Measurements from ENCODE around the gene RNU6-9.
"Not testable (repeated sequence)": the region's sequence is repeated elsewhere in the genome, so short reads cannot be mapped to it uniquely, and the experiment has no call there.

RNU6-9 gene

DNA sequence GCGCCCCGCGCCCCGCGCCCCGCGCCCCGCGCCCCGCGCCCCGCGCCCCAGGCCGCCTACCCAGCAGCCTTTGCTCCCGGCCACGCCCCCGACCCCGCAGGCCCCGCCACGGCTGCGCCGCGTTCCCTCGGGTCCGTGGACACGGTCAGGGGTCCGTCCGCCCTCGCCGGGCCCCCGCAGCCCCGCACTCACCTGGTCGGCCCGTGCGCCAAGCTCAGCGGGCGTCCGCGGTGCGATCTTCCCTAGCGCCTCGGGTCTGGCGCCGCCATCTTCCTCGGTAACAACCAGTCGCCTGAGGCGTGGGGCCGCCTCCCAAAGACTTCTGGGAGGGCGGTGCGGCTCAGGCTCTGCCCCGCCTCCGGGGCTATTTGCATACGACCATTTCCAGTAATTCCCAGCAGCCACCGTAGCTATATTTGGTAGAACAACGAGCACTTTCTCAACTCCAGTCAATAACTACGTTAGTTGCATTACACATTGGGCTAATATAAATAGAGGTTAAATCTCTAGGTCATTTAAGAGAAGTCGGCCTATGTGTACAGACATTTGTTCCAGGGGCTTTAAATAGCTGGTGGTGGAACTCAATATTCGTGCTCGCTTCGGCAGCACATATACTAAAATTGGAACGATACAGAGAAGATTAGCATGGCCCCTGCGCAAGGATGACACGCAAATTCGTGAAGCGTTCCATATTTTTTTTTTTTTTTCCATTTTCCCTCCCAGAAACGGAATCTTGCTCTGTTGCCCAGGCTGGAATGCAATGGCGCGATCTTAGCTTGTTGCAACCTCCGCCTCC, at the start of gene RNU6-9, which contains the start of gene MED16:
TSS of gene RNU6-9 (plus strand) at position 591 of the 796 bp plus-strand sequence.
TSS of gene MED16 (minus strand) at position 294 of the 796 bp plus-strand sequence. CDS start 2,056 bp downstream, outside the sequence.
- DNase-seq (ENCODE audit: low read depth) = peak; percentile 92

DNA sequence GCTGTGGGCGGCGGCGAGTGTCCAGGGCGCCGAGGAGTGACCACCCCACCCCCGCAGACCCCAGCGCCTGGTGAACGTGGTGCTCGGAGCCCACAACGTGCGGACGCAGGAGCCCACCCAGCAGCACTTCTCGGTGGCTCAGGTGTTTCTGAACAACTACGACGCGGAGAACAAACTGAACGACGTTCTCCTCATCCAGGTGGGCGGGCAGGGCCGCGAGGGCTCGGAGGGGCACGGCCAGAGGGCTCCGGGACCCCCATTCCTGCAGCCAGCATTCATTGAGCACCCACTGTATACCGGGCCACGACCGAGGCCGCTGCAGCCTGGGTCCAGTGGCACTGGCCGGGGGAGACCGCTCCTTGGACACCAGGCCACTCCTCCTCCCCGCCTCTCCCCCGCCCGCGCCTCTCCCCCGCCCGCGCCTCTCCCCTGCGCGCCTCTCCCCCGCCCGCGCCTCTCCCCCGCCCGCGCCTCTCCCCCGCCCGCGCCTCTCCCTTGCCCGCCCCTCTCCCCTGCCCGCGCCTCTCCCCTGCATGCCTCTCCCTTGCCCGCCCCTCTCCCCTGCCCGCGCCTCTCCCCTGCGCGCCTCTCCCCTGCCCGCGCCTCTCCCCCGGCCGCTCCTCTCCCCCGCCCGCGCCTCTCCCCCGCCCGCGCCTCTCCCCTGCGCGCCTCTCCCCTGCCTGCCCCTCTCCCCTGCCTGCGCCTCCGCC, 49.3 kb upstream of the RNU6-9 start:
- no peak for DNase-seq (ENCODE audit: low read depth)

DNA sequence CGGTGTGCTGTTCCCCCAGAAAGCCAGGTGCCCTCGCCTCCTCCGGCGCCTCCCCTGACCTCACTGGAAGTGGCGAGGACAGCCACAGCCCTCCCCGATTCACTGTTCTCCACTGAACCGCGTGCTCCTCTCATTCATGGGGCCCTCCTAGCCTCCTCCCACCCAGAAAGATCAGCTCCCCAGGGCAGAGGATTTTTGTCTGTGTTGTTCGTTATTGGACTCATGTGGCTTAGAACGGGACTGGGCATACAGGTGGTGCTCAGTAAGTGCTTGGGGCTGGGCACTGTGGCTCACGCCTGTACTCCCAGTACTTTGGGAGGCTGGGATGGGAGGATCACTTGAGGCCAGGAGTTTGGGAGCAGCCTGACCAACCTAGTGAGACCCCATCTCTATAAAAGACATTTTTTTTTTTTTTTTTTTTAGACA, 48.7 kb upstream of the RNU6-9 start:
- DNase-seq (ENCODE audit: low read depth) = no peak

DNA sequence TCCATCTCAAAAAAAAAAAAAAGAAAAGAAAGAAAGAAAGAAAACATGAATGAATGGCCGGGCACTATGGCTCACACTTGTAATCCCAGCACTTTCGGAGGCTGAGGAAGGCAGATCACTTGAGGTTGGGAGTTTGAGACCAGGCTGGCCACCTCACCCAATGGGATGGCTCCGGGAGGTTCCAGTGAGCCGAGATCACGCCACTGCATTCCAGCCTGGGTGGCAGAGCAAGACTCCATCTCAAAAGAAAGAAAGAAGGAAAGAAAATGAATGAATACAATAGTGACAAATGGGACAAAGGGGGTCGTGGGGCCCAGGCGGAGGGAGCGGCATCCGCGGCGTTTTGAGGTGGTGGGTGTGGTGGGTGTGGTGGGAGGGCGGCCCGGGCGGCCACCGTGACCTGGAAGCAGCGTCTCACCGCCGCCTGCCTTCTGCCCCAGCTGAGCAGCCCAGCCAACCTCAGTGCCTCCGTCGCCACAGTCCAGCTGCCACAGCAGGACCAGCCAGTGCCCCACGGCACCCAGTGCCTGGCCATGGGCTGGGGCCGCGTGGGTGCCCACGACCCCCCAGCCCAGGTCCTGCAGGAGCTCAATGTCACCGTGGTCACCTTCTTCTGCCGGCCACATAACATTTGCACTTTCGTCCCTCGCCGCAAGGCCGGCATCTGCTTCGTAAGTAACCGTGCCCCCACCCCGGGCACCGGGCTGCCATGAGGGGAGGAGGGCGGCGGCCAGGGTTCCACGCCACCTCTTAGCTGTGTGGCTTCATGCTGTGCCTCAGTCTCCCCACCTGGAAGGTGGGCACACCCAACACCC, 47.4 kb upstream of the RNU6-9 start:
- DNase-seq (ENCODE audit: low read depth) = no peak

DNA sequence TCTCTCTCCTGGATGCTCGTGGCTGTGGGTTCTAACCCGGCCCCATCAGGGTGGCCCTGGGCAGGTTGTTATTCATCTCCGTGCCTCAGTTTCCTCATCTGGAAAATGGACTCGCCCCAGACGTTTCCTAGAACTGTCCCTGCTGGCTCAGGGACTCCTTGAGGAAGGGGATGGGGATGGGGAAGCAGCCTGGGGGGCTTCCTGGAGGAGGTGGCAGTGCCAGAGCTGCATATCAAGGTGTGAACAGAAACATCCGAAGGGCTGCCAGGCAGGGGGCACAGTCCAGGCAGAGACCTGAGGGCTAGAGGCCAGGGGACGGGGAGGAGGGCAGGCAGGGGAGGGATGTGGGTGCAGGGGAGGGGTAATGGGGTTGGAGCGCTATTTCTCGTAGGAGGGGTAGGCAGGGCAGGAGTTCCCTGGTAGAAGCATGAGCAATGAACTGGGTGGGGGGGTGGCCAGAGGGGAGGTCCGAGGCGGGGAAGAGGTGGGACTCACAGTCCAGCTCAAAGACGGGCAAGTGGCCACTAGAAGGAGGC, 44.8 kb upstream of the RNU6-9 start:
- DNase-seq (ENCODE audit: low read depth) = no peak

DNA sequence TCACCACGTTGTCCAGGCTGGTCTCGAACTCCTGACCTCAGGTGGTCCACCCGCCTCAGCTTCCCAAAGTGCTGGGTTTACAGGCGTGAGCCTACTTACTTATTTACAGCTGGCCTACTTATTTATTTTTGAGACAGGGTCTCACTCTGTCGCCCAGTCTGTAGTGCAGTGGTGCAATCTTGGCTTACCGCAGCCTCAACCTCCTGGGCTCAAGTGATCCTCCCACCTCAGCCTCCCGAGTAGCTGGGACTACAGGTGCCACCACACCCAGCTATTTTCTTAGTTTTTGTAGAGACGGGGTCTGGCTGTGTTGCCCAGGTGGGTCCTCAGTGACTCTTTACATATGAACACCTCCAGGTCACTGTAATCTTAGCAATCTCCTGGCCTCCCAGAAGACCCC, 44.1 kb upstream of the RNU6-9 start:
- DNase-seq (ENCODE audit: low read depth) = not testable (repeated sequence)

DNA sequence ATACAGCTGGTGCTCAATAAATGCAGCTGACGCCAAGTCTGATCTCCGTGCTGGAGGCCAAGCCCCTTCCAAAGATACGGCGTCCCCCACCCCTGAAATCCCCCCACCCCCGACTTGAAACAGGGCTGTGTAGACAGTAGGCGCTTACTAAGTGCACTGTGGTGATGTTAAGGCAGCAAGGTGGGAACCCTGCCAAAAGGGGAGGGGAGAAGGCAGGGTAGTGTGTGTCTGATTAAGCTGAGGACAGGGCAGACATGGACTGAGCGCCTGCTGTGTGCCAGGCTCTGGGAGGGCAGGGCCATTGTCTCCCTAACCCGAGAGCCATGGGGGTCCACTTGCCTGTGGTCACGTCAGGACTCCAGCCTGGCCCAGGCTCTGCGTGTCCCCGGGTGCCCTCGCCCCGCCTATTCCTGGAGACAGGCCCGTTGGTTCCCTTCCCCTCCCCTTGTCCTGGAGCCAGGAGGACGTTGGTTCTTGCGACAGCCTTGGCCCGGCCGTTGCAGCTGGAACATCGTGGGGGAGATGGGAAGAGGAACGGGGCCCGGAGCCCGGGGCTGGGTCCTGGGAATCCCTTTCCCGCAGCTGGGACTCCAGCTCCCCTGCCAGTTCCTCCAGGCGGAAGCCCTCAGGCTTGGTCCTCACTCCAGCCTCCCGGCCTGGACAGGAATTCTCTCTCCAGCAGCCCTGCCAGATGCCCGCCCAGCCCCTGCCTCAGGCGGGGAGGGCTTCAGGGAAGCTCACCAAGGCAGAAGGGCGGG, 42.9 kb upstream of the RNU6-9 start:
- peak; percentile 99 for DNase-seq (ENCODE audit: low read depth)

DNA sequence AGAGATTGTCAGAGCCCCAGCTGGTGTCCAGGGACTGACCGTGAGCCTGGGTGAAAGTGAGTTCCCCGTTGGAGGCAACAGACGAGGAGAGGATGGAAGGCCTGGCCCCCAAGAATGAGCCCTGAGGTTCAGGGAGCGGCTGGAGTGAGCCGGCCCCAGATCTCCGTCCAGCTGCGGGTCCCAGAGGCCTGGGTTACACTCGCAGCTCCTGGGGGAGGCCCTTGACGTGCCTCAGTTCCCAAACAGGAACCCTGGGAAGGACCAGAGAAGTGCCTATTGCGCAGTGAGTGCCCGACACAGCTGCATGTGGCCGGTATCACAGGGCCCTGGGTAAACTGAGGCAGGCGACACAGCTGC, 42.3 kb upstream of the RNU6-9 start:
- no peak for DNase-seq (ENCODE audit: low read depth)

DNA sequence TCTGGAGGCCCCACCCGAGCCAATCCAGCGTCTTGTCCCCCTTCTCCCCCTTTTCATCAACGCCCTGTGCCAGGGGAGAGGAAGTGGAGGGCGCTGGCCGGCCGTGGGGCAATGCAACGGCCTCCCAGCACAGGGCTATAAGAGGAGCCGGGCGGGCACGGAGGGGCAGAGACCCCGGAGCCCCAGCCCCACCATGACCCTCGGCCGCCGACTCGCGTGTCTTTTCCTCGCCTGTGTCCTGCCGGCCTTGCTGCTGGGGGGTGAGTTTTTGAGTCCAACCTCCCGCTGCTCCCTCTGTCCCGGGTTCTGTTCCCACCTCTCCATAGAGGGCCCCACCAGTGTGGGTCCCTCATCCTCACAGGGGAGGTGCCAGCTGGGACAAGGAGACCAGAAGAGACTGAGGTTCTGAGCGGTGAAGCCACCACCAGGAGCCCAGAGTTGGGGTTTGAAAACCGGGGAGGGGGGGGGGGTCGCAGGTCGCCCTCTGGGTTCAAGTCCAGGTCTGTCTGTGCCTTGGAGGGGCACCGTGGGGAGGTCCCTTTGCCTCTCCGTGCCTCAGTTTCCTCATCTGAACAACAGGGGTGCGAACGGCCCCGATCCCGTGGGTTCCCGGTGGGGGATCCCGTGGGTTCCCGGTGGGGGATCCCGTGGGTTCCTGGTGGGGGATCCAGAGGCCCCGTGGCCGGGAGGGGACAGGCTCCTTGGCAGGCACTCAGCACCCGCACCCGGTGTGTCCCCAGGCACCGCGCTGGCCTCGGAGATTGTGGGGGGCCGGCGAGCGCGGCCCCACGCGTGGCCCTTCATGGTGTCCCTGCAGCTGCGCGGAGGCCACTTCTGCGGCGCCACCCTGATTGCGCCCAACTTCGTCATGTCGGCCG, 40.9 kb upstream of the RNU6-9 start, which contains the start of gene ELANE:
TSS of gene ELANE (plus strand) at position 168 of the 878 bp plus-strand sequence. CDS start at position 194, 26 bp downstream.
- no peak for DNase-seq (ENCODE audit: low read depth)

DNA sequence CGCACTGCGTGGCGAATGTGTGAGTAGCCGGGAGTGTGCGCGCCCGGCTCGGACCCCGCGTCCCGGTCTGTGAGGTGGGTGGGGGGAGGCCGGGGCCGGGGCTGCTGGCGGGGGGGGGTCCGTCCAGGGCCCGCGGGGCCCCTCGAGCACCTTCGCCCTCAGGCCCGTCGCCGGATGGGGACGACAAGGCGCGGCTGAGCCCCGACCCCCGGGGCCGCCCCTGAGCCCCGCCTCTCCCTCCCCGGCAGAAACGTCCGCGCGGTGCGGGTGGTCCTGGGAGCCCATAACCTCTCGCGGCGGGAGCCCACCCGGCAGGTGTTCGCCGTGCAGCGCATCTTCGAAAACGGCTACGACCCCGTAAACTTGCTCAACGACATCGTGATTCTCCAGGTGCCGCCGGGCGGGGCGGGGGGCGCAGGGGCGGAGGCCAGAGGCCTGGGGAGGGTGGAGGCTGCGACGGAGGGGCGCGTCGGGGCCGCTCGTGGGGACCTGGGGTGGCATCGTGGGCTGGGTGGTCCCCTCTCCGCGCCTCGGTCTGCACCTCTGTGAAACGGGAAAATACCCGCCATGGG, 40.2 kb upstream of the RNU6-9 start:
- DNase-seq (ENCODE audit: low read depth) = no peak

DNA sequence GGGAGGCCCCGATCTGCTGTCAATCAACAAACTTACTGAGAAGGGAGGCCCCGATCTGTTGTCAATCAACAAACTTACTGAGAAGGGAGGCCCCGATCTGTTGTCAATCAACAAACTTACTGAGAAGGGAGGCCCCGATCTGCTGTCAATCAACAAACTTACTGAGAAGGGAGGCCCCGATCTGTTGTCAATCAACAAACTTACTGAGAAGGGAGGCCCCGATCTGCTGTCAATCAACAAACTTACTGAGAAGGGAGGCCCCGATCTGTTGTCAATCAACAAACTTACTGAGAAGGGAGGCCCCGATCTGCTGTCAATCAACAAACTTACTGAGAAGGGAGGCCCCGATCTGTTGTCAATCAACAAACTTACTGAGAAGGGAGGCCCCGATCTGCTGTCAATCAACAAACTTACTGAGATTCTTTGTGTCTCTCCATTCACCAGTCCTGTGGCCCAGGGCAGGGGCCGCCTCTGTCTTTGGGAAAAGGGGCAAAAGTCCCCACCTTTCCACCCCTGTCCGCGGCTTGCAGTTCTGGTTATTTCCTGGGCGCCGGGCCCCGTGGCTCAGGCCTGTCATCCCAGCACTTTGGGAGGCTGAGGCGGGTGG, 39.6 kb upstream of the RNU6-9 start:
- not testable (repeated sequence) for DNase-seq (ENCODE audit: low read depth)

DNA sequence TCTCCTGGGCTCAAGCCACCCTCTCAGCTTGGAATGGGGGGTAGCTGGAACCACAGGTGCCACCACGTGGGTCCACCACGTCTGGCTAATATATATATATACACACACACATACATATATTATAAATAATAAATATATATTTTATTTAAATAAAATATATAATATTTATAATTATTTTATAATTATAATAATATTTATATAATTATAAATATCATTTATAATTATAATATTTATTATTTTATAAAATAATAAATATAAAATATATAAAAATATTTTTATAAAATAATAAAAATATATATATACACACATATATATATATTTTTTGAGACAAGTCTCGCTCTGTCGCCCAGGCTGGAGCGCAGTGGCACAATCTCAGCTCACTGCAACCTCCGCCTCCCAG, 38.7 kb upstream of the RNU6-9 start:
- DNase-seq (ENCODE audit: low read depth) = no peak

DNA sequence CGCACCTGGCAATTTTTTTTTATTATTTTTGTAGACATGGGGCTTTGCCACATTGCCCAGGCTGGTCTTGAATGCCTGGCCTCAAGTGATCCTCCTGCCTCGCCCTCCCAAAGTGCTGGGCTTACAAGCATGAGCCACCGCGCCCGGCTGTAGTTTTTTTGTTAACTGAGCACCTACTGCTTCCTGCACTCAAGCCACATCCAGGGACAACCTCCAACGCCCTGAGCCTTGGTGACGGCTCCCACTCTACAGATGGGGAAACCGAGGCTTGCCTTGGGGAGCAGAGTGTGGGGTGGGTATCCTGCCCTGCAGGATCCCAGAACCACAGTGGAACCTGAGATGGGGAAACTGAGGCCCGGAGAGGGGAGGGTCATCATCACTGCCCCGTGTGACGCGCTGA, 38.1 kb upstream of the RNU6-9 start:
- DNase-seq (ENCODE audit: low read depth) = no peak

DNA sequence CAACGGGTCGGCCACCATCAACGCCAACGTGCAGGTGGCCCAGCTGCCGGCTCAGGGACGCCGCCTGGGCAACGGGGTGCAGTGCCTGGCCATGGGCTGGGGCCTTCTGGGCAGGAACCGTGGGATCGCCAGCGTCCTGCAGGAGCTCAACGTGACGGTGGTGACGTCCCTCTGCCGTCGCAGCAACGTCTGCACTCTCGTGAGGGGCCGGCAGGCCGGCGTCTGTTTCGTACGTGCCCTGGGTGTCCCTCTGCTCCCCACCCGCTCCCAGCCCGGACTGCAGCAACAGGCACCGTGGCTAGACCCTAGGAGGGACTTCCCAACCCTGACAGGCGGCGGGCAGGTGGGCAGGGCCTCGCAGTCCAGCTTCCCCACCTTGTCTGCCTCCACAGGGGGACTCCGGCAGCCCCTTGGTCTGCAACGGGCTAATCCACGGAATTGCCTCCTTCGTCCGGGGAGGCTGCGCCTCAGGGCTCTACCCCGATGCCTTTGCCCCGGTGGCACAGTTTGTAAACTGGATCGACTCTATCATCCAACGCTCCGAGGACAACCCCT, 37.6 kb upstream of the RNU6-9 start:
- no peak for DNase-seq (ENCODE audit: low read depth)

DNA sequence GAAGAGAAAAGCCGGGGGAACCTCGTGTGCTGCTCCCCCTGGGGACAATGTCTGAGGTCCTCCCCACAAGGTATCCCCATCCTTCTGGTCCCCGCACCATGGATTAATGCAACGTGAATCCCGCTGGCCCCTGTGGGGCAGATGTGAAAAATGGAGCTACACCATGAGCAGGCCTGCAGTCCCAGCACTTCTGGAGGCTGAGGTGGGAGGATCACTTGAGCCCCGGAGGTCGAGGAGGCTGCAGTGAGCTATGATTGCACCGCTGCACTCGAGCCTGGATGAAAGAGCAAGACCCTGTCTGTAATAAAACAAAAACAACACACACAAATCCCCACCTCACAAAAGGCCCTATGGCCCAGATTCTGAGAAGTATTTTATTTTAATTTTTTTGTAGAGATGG, 35.0 kb upstream of the RNU6-9 start:
- DNase-seq (ENCODE audit: low read depth) = no peak

DNA sequence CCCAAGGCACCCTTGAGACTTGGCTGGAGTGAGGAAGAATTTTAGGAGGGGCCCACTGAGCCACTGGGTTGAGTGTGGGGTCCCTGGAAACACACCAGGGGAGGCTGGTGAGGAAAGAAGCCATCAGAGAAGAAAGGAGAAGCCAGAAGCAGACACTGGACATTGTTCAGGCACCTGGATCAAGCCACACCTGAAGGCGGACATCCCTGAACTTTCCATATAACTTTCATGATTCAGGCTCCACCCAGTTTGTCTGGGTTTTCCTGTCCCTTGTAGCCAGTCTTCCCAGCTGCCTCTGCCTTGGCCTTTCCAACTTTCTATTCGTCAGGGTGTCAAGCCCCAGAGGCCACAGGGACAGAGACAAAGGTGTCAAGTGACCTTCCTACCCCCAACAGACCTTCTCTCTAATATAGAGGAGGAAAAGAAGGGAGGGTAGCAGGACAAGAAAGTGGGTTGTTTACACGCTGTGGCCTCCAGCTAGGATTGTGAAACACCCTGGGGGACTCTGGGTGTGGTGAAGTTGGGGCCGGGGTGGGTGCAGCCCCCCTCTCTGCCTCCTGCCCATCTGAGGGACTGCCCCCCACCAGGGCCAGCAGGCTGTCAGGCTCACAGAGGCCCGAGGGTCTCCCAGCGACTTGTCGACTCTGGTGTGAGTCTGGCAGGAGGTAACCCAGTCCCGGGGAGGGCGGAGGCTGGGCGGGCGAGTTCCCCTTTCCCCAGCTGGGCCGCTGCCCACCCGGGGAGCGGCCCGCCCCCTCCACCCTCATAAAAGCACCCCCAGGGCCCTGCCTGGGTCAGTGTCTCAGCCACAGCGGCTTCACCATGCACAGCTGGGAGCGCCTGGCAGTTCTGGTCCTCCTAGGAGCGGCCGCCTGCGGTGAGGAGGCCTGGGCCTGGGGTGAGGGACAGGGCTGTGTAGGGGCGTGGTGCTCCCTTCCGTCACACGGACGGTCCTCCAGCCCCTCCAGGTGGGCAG, 34.1 kb upstream of the RNU6-9 start, which contains the start of gene CFD:
TSS of gene CFD (plus strand) at position 797 of the 976 bp plus-strand sequence. CDS start at position 823, 26 bp downstream.
- peak; percentile 84 for DNase-seq (ENCODE audit: low read depth)

DNA sequence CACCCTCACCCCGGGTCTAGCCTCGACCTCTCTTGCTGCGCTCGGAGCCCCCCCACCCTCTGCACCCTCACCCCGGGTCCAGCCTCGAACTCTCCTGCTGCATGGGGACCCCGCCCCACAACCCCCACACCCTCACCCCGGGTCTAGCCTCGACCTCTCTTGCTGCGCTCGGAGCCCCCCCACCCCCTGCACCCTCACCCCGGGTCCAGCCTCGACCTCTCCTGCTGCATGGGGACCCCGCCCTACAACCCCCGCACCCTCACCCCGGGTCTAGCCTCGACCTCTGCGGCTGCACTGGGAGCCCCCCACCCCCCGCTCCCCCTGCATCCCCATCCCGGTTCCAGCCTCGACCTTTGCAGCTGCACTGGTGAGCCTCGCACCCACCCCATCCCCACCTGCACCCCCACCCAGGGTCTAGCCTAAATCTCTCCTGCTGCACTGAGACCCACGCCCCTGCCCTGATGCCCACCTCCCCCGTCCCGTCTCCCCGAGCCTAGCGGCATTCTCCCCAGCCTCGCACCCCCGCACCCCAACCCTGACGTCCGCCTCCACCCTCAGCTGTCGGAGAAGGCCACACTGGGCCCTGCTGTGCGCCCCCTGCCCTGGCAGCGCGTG, 32.0 kb upstream of the RNU6-9 start:
- DNase-seq (ENCODE audit: low read depth) = no peak
